Neural cell (in vitro differentiated cells): ENCODE results near the gene OR51Q1. TPM values are rescaled to one million over a fixed set of nuclear protein-coding genes. Genes with fewer than 3 reads are reported as not detected.

ENCODE experiments used
- H2AFZ ChIP-seq: fragments of 200-600, 300-800 bp; sonication (generic), shearing (Covaris generic); 2 replicates; pipeline ENCODE4 v1.6.0; 2014; ENCODE audit warnings: low read depth, mild to moderate bottlenecking, antibody characterized with exemption, low read length, moderate library complexity
- H3F3A ChIP-seq: fragments of 200-600 bp; shearing (Covaris generic); 2 replicates; pipeline ENCODE4 v1.6.1; 2016; ENCODE audit warnings: mild to moderate bottlenecking, moderate library complexity, mixed read lengths, antibody characterized with exemption, low read length; ENCODE audit not compliant: insufficient read depth, poor library complexity, severe bottlenecking
- H3K27ac ChIP-seq: fragments of 200-600, 300-800 bp; sonication (generic), shearing (Covaris generic); 2 replicates; pipeline ENCODE4 v1.5.1; 2014; ENCODE audit warnings: mild to moderate bottlenecking, low read length, moderate library complexity
- H3K27me3 ChIP-seq: fragments of 300-800, 200-600 bp; sonication (generic), shearing (Covaris generic); 2 replicates; pipeline ENCODE4 v1.6.0; 2014; ENCODE audit warnings: mild to moderate bottlenecking, low read depth, low read length, moderate library complexity; ENCODE audit not compliant: insufficient read depth
- H3K36me3 ChIP-seq: fragments of 300-800, 200-600 bp; sonication (generic), shearing (Covaris generic); 2 replicates; pipeline ENCODE4 v1.5.1; 2014; ENCODE audit warnings: mild to moderate bottlenecking, antibody characterized with exemption, low read length, moderate library complexity; ENCODE audit not compliant: insufficient read depth
- H3K4me2 ChIP-seq: fragments of 300-800, 200-600 bp; sonication (generic), shearing (Covaris generic); 2 replicates; pipeline ENCODE4 v1.6.0; 2014; ENCODE audit warnings: mild to moderate bottlenecking, low read length
- H3K4me3 ChIP-seq: fragments of 300-800, 200-600 bp; sonication (generic), shearing (Covaris generic); 2 replicates; pipeline ENCODE4 v1.5.1; 2014; ENCODE audit warnings: mild to moderate bottlenecking, low read length, moderate library complexity
- H3K79me2 ChIP-seq: fragments of 200-600 bp; shearing (Covaris generic); replicated peaks from 2 replicates; pipeline ENCODE4 v1.6.0; 2014; ENCODE audit warnings: mild to moderate bottlenecking, low read length, moderate library complexity; ENCODE audit not compliant: insufficient read depth
- H3K9ac ChIP-seq: fragments of 300-800, 200-600 bp; sonication (generic), shearing (Covaris generic); 2 replicates; pipeline ENCODE4 v1.6.1; 2016; ENCODE audit warnings: mild to moderate bottlenecking, low read length, mixed read lengths
- H3K9me2 ChIP-seq: fragments of 200-600 bp; shearing (Covaris generic); 2 replicates; pipeline ENCODE4 v1.6.1; 2016; ENCODE audit warnings: mild to moderate bottlenecking, low read length, mixed read lengths; ENCODE audit not compliant: insufficient read depth
- H3K9me3 ChIP-seq: fragments of 200-600, 300-800 bp; sonication (generic), shearing (Covaris generic); 2 replicates; pipeline ENCODE4 v1.6.1; 2016; ENCODE audit warnings: mild to moderate bottlenecking, mixed run types, low read length, moderate library complexity, mixed read lengths
- H4K20me1 ChIP-seq: fragments of 200-600 bp; shearing (Covaris generic); 2 replicates; pipeline ENCODE4 v1.6.1; 2016; ENCODE audit warnings: mild to moderate bottlenecking, mixed run types; ENCODE audit not compliant: insufficient read depth
- EP300 ChIP-seq: fragments of 450-650 bp; conservative IDR thresholded peaks from 2 replicates; pipeline ENCODE4 v1.6.1; 2014; ENCODE audit warnings: antibody characterized with exemption, mild to moderate bottlenecking, moderate library complexity; ENCODE audit not compliant: poor library complexity, severe bottlenecking
- EZH2 ChIP-seq: fragments of 200-600, 300-800 bp; shearing (Covaris generic), sonication (generic); IDR thresholded peaks from 2 replicates; pipeline ENCODE4 v1.6.1; 2014; ENCODE audit warnings: antibody characterized with exemption, low read length, borderline replicate concordance, mild to moderate bottlenecking; ENCODE audit not compliant: insufficient read depth, poor library complexity, severe bottlenecking
- MXI1 ChIP-seq: fragments of 450-650 bp; conservative IDR thresholded peaks from 2 replicates; pipeline ENCODE4 v1.6.1; 2014; ENCODE audit warnings: antibody characterized with exemption, mild to moderate bottlenecking; ENCODE audit not compliant: poor library complexity, severe bottlenecking
- POLR2AphosphoS5 ChIP-seq: IDR thresholded peaks from 2 replicates; pipeline ENCODE4 v1.6.1; 2012
- RAD21 ChIP-seq: fragments of 450-650 bp; conservative IDR thresholded peaks from 2 replicates; pipeline ENCODE4 v1.6.1; 2014; ENCODE audit warnings: antibody characterized with exemption, mild to moderate bottlenecking, moderate library complexity
- SMC3 ChIP-seq: fragments of 450-650 bp; conservative IDR thresholded peaks from 2 replicates; pipeline ENCODE4 v1.6.1; 2014; ENCODE audit warnings: antibody characterized with exemption, mild to moderate bottlenecking, moderate library complexity; ENCODE audit not compliant: poor library complexity
- TAF1 ChIP-seq: IDR thresholded peaks from 2 replicates; pipeline ENCODE4 v1.6.1; 2012; ENCODE audit warnings: low read depth
- polyA plus RNA-seq: library from polyadenylated mRNA; depleted of rRNA; stranded (reverse); fragments of >200 nt; gene quantifications from 2 replicates; pipeline ENCODE4 v1.2.3, GENCODE V29; 2014
- TF ChIP-seq, protein P1 (sequence below): fragments of 450-650 bp; IDR thresholded peaks from 2 replicates; pipeline ENCODE4 v1.5.1; 2014; ENCODE audit warnings: antibody characterized with exemption, mild to moderate bottlenecking, moderate library complexity; ENCODE audit not compliant: poor library complexity, severe bottlenecking
- TF ChIP-seq, protein P2 (sequence below): IDR thresholded peaks from 2 replicates; pipeline ENCODE4 v1.6.1; 2012; ENCODE audit warnings: borderline replicate concordance

The OR51Q1 gene
- polyA plus RNA-seq, 1 donor from 2014 or later, result not detected

DNA sequence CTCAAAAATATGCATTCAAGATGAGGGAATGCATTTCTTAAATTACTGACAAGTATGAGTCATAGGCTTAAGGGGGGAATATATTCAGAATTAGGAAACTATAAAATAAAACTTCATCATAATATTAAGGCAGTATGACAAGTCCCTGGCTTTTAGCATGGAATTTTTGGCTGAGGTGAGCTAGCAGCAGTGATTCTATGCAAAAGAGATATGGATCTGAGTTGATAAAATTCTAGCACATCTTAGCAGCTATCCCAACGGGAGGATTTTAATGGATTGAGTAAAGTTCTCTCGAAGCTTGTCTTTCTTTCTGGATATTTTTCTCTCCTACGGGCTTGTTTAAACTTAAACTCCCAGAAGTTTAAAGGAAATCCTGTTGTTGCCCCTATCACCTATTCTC, 1.2 kb downstream of the OR51Q1 start:
- no peak for TF ChIP-seq MXI1
- TF ChIP-seq, protein P1, sequence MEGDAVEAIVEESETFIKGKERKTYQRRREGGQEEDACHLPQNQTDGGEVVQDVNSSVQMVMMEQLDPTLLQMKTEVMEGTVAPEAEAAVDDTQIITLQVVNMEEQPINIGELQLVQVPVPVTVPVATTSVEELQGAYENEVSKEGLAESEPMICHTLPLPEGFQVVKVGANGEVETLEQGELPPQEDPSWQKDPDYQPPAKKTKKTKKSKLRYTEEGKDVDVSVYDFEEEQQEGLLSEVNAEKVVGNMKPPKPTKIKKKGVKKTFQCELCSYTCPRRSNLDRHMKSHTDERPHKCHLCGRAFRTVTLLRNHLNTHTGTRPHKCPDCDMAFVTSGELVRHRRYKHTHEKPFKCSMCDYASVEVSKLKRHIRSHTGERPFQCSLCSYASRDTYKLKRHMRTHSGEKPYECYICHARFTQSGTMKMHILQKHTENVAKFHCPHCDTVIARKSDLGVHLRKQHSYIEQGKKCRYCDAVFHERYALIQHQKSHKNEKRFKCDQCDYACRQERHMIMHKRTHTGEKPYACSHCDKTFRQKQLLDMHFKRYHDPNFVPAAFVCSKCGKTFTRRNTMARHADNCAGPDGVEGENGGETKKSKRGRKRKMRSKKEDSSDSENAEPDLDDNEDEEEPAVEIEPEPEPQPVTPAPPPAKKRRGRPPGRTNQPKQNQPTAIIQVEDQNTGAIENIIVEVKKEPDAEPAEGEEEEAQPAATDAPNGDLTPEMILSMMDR, result no peak
- no peak for TF ChIP-seq SMC3
- no peak for TF ChIP-seq EP300
- TF ChIP-seq RAD21, result no peak
- TF ChIP-seq TAF1, result no peak
- TF ChIP-seq, protein P2, sequence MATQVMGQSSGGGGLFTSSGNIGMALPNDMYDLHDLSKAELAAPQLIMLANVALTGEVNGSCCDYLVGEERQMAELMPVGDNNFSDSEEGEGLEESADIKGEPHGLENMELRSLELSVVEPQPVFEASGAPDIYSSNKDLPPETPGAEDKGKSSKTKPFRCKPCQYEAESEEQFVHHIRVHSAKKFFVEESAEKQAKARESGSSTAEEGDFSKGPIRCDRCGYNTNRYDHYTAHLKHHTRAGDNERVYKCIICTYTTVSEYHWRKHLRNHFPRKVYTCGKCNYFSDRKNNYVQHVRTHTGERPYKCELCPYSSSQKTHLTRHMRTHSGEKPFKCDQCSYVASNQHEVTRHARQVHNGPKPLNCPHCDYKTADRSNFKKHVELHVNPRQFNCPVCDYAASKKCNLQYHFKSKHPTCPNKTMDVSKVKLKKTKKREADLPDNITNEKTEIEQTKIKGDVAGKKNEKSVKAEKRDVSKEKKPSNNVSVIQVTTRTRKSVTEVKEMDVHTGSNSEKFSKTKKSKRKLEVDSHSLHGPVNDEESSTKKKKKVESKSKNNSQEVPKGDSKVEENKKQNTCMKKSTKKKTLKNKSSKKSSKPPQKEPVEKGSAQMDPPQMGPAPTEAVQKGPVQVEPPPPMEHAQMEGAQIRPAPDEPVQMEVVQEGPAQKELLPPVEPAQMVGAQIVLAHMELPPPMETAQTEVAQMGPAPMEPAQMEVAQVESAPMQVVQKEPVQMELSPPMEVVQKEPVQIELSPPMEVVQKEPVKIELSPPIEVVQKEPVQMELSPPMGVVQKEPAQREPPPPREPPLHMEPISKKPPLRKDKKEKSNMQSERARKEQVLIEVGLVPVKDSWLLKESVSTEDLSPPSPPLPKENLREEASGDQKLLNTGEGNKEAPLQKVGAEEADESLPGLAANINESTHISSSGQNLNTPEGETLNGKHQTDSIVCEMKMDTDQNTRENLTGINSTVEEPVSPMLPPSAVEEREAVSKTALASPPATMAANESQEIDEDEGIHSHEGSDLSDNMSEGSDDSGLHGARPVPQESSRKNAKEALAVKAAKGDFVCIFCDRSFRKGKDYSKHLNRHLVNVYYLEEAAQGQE, result no peak
- no peak for TF ChIP-seq EZH2
- TF ChIP-seq POLR2AphosphoS5, result no peak
- Histone ChIP-seq H3K4me2 (no peak overlapping the region), H3K27ac (no peak overlapping the region), H3K4me3 (no peak overlapping the region), H3K27me3 (no peaks in the 10 kb centered on the region), H3F3A (no peaks in the 10 kb centered on the region), H3K36me3 (no peaks in the 10 kb centered on the region), H3K79me2 (no peaks in the 10 kb centered on the region), H3K9ac (no peak overlapping the region), H4K20me1 (no peaks in the 10 kb centered on the region), H2AFZ (no peak overlapping the region), H3K9me3 (no peaks in the 10 kb centered on the region), H3K9me2 (no peaks in the 10 kb centered on the region)

DNA sequence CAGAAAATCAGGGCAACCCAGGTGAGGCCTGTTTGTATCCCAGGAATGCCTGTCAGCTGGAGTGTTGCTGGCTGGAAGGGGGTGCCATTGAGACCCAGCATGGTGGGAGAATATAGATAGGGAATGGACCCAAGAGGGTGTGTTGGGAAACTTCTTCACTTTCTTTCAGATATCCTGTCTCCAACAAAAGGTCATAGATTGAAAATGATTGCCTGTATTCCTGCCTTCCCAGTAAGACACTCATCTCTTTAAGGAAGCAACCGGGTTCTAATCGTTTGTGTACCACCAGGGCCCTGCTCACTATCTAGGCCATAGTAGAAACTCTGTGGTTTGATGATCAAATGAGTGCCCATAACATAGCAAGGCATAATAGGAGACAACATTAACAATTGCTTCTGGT, 19.5 kb downstream of the OR51Q1 start, which contains the start of gene OR51I1:
Gene OR51I1, minus strand, starts transcription at position 101 of the 400 bp plus-strand sequence. Its CDS starts 0 bp downstream, at position 101.
- no peaks in the 10 kb centered on the region for H3K36me3 ChIP-seq
- H3K79me2 ChIP-seq, result no peaks in the 10 kb centered on the region
- H3K4me2 ChIP-seq, result no peak within 1 kb of the TSS
- H3K27ac ChIP-seq, result no peak within 1 kb of the TSS
- H3K27me3 ChIP-seq, result no peaks in the 10 kb centered on the region
- H3F3A ChIP-seq, result no peaks in the 10 kb centered on the region
- no peaks in the 10 kb centered on the region for H4K20me1 ChIP-seq
- no peaks in the 10 kb centered on the region for H3K9me3 ChIP-seq
- no peak for TF ChIP-seq POLR2AphosphoS5
- TF ChIP-seq EP300, result no peak
- no peak within 1 kb of the TSS for H2AFZ ChIP-seq
- H3K9me2 ChIP-seq, result no peaks in the 10 kb centered on the region
- no peak within 1 kb of the TSS for H3K4me3 ChIP-seq
- H3K9ac ChIP-seq, result no peak within 1 kb of the TSS

DNA sequence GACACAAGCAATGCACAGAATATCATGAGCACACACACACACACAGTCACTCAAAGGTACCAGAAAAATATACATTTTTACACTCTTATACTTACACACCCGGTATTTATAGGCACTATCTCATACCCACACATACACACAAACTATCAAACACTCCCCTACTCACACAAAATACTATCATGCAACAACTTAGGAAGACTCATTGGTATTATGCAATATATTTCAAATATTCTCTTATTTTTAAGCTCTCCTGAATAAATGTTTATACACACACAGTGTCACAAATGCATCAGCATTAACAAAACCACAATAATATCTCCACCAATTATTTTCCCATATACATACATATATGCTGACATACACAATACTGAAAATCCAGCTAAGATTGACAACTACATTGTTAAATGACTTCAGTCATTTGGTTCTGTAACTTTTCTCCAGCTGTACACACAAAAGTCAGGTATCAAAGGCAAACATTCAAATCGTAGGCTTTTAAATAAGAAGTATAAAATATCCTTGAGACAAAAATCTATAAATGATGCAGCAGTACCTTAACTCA, 22.0 kb downstream of the OR51Q1 start:
- Histone ChIP-seq H3K9me2 (no peaks in the 10 kb centered on the region), H3F3A (no peaks in the 10 kb centered on the region), H3K9ac (no peak overlapping the region), H3K9me3 (no peaks in the 10 kb centered on the region), H3K4me3 (no peak overlapping the region), H4K20me1 (no peaks in the 10 kb centered on the region), H3K27me3 (no peaks in the 10 kb centered on the region), H3K4me2 (no peak overlapping the region), H3K27ac (no peak overlapping the region), H2AFZ (no peak overlapping the region), H3K79me2 (no peaks in the 10 kb centered on the region), H3K36me3 (no peaks in the 10 kb centered on the region)
- TF ChIP-seq, protein P1, result no peak
- TF ChIP-seq EZH2 (no peak), RAD21 (no peak), POLR2AphosphoS5 (no peak), TAF1 (no peak), MXI1 (no peak), SMC3 (no peak), EP300 (no peak)
- TF ChIP-seq, protein P2, result no peak
